ENCODE data around the gene GEMIN7. TPM values are rescaled to one million over a fixed set of nuclear protein-coding genes. Genes with fewer than 3 reads are reported as not detected.
A peak's percentile ranks its signal among the peaks of the same experiment; 100 is the strongest.

GEMIN7 gene
- polyA plus RNA-seq, 1 donor (not counting 4 experiments of a cell fraction or from before 2014, with no cell fraction given): 23.7 TPM

DNA sequence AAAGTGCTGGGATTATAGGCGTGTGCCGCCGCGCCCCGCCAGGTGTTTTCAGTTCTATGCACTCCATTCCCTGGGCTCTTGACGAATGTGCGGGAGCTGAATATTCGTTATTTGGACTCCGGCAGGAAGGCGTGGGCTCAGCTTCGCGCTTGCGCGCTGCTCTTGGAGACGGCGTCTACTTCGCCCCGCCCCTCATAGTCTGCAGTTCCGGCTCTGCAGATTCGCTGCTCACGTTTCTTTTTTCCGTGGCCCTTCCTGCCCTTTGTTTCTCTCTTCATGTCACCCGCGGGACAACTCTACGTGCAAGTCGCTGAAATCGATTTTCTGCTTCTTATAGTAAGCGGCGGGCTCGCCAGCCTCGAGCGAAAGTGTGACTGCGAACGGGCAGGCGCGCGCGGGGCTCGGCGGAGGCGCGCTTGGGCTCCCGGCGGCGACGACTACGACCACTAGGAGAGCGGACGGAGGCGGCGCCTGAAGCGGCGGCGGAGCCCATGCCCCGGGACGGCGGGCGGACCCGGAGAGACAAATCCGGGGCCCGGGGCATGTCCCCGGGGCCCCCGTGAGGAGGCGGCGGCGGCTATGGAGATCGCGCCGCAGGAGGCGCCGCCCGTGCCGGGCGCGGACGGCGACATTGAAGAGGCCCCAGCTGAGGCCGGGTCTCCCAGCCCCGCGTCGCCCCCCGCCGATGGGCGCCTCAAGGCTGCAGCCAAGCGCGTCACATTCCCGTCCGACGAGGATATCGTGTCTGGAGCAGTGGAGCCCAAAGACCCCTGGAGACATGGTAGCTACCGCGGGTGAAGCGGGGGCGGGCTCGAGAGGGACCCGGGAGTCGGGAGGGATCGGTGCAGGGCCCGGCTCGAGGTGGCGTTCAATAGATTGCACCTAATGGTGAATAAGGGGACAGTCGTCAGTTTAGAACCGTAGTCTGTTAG, 14.0 kb downstream of the GEMIN7 start, which contains the start of gene PPP1R37:
Gene PPP1R37 (plus strand): TSS at position 433 of the 932 bp plus-strand sequence. CDS start 147 bp downstream, at position 580.
- Histone ChIP-seq H3K9me3 (ENCODE audit: control insufficient read depth, low read depth, low read length) (no peaks in the 10 kb centered on the region), H3K27ac (ENCODE audit: control insufficient read depth, insufficient read depth, low read length) (peak within 1 kb of the TSS; percentile 85), H3K79me2 (ENCODE audit: control insufficient read depth, insufficient read depth, low read length) (peaks cover 53% of the 10 kb centered on the region), H4K20me1 (ENCODE audit: control insufficient read depth, extremely low read depth, insufficient read depth, low read length) (no peaks in the 10 kb centered on the region), H3K9ac (ENCODE audit: control insufficient read depth, extremely low read depth, insufficient read depth, low read length) (peak within 1 kb of the TSS; percentile 91), H3K9me1 (ENCODE audit: control insufficient read depth, extremely low read depth, insufficient read depth, low read length) (peaks cover 2% of the 10 kb centered on the region), H3K4me2 (ENCODE audit: control insufficient read depth, extremely low read depth, insufficient read depth, low read depth, low read length) (peak within 1 kb of the TSS; percentile 99), H3K4me3 (ENCODE audit: control insufficient read depth in 2 of 3, extremely low read depth in 1 of 3, insufficient read depth in 2 of 3, low read depth in 1 of 3, low read length in 3 of 3) (peak within 1 kb of the TSS; percentile 86 to 96 (median 92)), H3K4me1 (ENCODE audit: control insufficient read depth, extremely low read depth, insufficient read depth, low read length) (peaks cover 31% of the 10 kb centered on the region), H3K27me3 (ENCODE audit: control insufficient read depth, extremely low read depth, insufficient read depth, low read length) (no peaks in the 10 kb centered on the region), H3K36me3 (ENCODE audit: control insufficient read depth in 2 of 2, extremely low read depth in 1 of 2, insufficient read depth in 2 of 2, low read length in 2 of 2) (peaks cover 7 to 8% of the 10 kb centered on the region in 2 experiments), H2AFZ (ENCODE audit: control insufficient read depth, low read length) (peak within 1 kb of the TSS; percentile 75)
- FAIRE-seq: peak; percentile 93
- dilution Hi-C loops (cut with MboI; ENCODE audit: extremely low pct_ligation_motif_present, low sequenced_read_pairs): no loop called here
- peak; percentile 82 for DNase-seq (ENCODE audit: low read depth, low spot score)
- no peak for TF ChIP-seq EZH2 (IDR thresholded peaks at IDR 0.05; ENCODE audit: low read length)
- TF ChIP-seq, protein P1, sequence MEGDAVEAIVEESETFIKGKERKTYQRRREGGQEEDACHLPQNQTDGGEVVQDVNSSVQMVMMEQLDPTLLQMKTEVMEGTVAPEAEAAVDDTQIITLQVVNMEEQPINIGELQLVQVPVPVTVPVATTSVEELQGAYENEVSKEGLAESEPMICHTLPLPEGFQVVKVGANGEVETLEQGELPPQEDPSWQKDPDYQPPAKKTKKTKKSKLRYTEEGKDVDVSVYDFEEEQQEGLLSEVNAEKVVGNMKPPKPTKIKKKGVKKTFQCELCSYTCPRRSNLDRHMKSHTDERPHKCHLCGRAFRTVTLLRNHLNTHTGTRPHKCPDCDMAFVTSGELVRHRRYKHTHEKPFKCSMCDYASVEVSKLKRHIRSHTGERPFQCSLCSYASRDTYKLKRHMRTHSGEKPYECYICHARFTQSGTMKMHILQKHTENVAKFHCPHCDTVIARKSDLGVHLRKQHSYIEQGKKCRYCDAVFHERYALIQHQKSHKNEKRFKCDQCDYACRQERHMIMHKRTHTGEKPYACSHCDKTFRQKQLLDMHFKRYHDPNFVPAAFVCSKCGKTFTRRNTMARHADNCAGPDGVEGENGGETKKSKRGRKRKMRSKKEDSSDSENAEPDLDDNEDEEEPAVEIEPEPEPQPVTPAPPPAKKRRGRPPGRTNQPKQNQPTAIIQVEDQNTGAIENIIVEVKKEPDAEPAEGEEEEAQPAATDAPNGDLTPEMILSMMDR (optimal IDR thresholded peaks at IDR 0.05 in 1 of 3, IDR thresholded peaks at IDR 0.05 in 1 of 3, conservative IDR thresholded peaks at IDR 0.05 in 1 of 3; ENCODE audit: extremely low read depth in 1 of 3, insufficient read depth in 2 of 3, low read length in 3 of 3): peak in 2 of 3 experiments; percentile 5 to 17

DNA sequence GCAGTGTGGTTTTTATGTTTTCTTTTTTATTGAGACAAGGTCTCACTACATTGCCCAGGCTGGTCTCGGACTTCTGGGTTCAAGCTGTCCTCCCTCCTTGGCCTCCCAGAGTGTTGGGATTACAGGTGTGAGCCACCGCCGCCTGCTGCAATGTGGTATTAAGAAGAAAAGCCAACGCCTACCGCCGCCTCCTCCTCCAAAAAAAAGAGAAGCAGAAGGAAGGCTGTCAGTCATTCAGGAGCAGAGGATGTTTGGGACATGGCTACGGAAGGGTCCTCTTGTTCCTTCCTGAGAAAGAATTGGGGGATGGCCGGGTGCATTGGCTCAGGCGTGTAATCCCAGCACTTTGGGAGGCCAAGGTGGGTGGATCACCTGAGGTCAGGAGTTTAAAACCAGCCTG, 15.1 kb downstream of the GEMIN7 start:
- H4K20me1 ChIP-seq (ENCODE audit: control insufficient read depth, extremely low read depth, insufficient read depth, low read length): peaks cover 8% of the 10 kb centered on the region
- no peak for DNase-seq (ENCODE audit: low read depth, low spot score)

More for the DNA sequence above, 15.1 kb downstream of the GEMIN7 start:
- peaks cover 42% of the 10 kb centered on the region for H3K4me1 ChIP-seq (ENCODE audit: control insufficient read depth, extremely low read depth, insufficient read depth, low read length)
- H3K9me3 ChIP-seq (ENCODE audit: control insufficient read depth, low read depth, low read length): no peaks in the 10 kb centered on the region
- H3K4me2 ChIP-seq (ENCODE audit: control insufficient read depth, extremely low read depth, insufficient read depth, low read depth, low read length): peak overlapping the region; percentile 99
- peaks cover 6 to 8% of the 10 kb centered on the region in 2 experiments for H3K36me3 ChIP-seq (ENCODE audit: control insufficient read depth in 2 of 2, extremely low read depth in 1 of 2, insufficient read depth in 2 of 2, low read length in 2 of 2)
- TF ChIP-seq EZH2 (IDR thresholded peaks at IDR 0.05; ENCODE audit: low read length): no peak
- TF ChIP-seq, protein P1 (optimal IDR thresholded peaks at IDR 0.05 in 1 of 3, IDR thresholded peaks at IDR 0.05 in 1 of 3, conservative IDR thresholded peaks at IDR 0.05 in 1 of 3; ENCODE audit: extremely low read depth in 1 of 3, insufficient read depth in 2 of 3, low read length in 3 of 3): no peak
- peaks cover 60% of the 10 kb centered on the region for H3K79me2 ChIP-seq (ENCODE audit: control insufficient read depth, insufficient read depth, low read length)
- H3K4me3 ChIP-seq (ENCODE audit: control insufficient read depth in 2 of 3, extremely low read depth in 1 of 3, insufficient read depth in 2 of 3, low read depth in 1 of 3, low read length in 3 of 3): peak overlapping the region; percentile 86 to 96 (median 92)
- H2AFZ ChIP-seq (ENCODE audit: control insufficient read depth, low read length): no peak overlapping the region
- peak overlapping the region; percentile 91 for H3K9ac ChIP-seq (ENCODE audit: control insufficient read depth, extremely low read depth, insufficient read depth, low read length)
- FAIRE-seq: no peak
- dilution Hi-C loops (cut with MboI; ENCODE audit: extremely low pct_ligation_motif_present, low sequenced_read_pairs): no loop called here
- H3K9me1 ChIP-seq (ENCODE audit: control insufficient read depth, extremely low read depth, insufficient read depth, low read length): peaks cover 2% of the 10 kb centered on the region
- H3K27ac ChIP-seq (ENCODE audit: control insufficient read depth, insufficient read depth, low read length): no peak overlapping the region
- H3K27me3 ChIP-seq (ENCODE audit: control insufficient read depth, extremely low read depth, insufficient read depth, low read length): no peaks in the 10 kb centered on the region
